ENCODE results near the gene PUDP.
"Not testable (repeated sequence)": the region's sequence is repeated elsewhere in the genome, so short reads cannot be mapped to it uniquely, and the experiment has no call there.

The PUDP gene

GRCh38 chrX:7045238-7045955, 102.6 kb downstream of the PUDP start:
- DNase-seq (ENCODE audit: low read depth, low spot score), result no peak
- in situ Hi-C loops (cut with HindIII; ENCODE audit: low sequenced_read_pairs), result no loop called here
- TF ChIP-seq CTCF (IDR thresholded peaks at IDR 0.05; ENCODE audit: low read depth, low read length), result no peak
- H3K4me3 ChIP-seq (ENCODE audit: low read depth, low read length), result no peak overlapping the region

- H3K4me3 ChIP-seq (ENCODE audit: low read depth, low read length); in situ Hi-C loops (cut with HindIII; ENCODE audit: low sequenced_read_pairs): not testable (repeated sequence)
- peak; percentile 67 for DNase-seq (ENCODE audit: low read depth, low spot score)
Measured at GRCh38 chrX:7043796-7044433, 104.0 kb downstream of the PUDP start.

- no peak for DNase-seq (ENCODE audit: low read depth, low spot score)
- no peak for TF ChIP-seq CTCF (IDR thresholded peaks at IDR 0.05; ENCODE audit: low read depth, low read length)
- no peak overlapping the region for H3K4me3 ChIP-seq (ENCODE audit: low read depth, low read length)
- in situ Hi-C loops (cut with HindIII; ENCODE audit: low sequenced_read_pairs), result no loop called here
Measured at GRCh38 chrX:7028246-7028645, 119.7 kb downstream of the PUDP start.

- in situ Hi-C loops (cut with HindIII; ENCODE audit: low sequenced_read_pairs), result no loop called here
- no peak for DNase-seq (ENCODE audit: low read depth, low spot score)
- H3K4me3 ChIP-seq (ENCODE audit: low read depth, low read length), result no peak overlapping the region
- no peak for TF ChIP-seq CTCF (IDR thresholded peaks at IDR 0.05; ENCODE audit: low read depth, low read length)
Measured at GRCh38 chrX:7027071-7027470, 120.9 kb downstream of the PUDP start.

GRCh38 chrX:7026365-7026764, 121.6 kb downstream of the PUDP start:
- in situ Hi-C loops (cut with HindIII; ENCODE audit: low sequenced_read_pairs); DNase-seq (ENCODE audit: low read depth, low spot score); H3K4me3 ChIP-seq (ENCODE audit: low read depth, low read length): not testable (repeated sequence)

- no peak for DNase-seq (ENCODE audit: low read depth, low spot score)
- in situ Hi-C loops (cut with HindIII; ENCODE audit: low sequenced_read_pairs), result no loop called here
- H3K4me3 ChIP-seq (ENCODE audit: low read depth, low read length), result no peak overlapping the region
- no peak for TF ChIP-seq CTCF (IDR thresholded peaks at IDR 0.05; ENCODE audit: low read depth, low read length)
Measured at GRCh38 chrX:7025471-7025870, 122.5 kb downstream of the PUDP start.

- H3K4me3 ChIP-seq (ENCODE audit: low read depth, low read length), result no peak overlapping the region
- in situ Hi-C loops (cut with HindIII; ENCODE audit: low sequenced_read_pairs), result no loop called here
- DNase-seq (ENCODE audit: low read depth, low spot score), result no peak
- no peak for TF ChIP-seq CTCF (IDR thresholded peaks at IDR 0.05; ENCODE audit: low read depth, low read length)
Measured at GRCh38 chrX:7024850-7025249, 123.1 kb downstream of the PUDP start.

- DNase-seq (ENCODE audit: low read depth, low spot score); H3K4me3 ChIP-seq (ENCODE audit: low read depth, low read length); in situ Hi-C loops (cut with HindIII; ENCODE audit: low sequenced_read_pairs): not testable (repeated sequence)
Measured at GRCh38 chrX:7022996-7023395, 125.0 kb downstream of the PUDP start.
